Measurements from ENCODE around the gene TET2.

The TET2 gene

GRCh38 chr4:105189855-105190650, 43.4 kb downstream of the TET2 start:
- no peak for DNase-seq

GRCh38 chr4:105191621-105192210, 45.0 kb downstream of the TET2 start:
- no peak for DNase-seq

GRCh38 chr4:105192474-105192873, 45.8 kb downstream of the TET2 start:
- no peak for DNase-seq

GRCh38 chr4:105192910-105193309, 46.2 kb downstream of the TET2 start:
- no peak for DNase-seq

GRCh38 chr4:105193536-105193935, 46.9 kb downstream of the TET2 start:
- DNase-seq = no peak

- no peak for DNase-seq
Measured at GRCh38 chr4:105194328-105195231, 47.9 kb downstream of the TET2 start.

- DNase-seq = no peak
Measured at GRCh38 chr4:105196523-105197145, 50.0 kb downstream of the TET2 start.

- DNase-seq = no peak
Measured at GRCh38 chr4:105197777-105198176, 51.1 kb downstream of the TET2 start.

- no peak for DNase-seq
Measured at GRCh38 chr4:105198541-105198940, 51.9 kb downstream of the TET2 start.

- DNase-seq = no peak
Measured at GRCh38 chr4:105206214-105206613, 59.5 kb downstream of the TET2 start.

GRCh38 chr4:105207386-105207785, 60.7 kb downstream of the TET2 start:
- no peak for DNase-seq

- DNase-seq = no peak
Measured at GRCh38 chr4:105208561-105208960, 61.9 kb downstream of the TET2 start.

GRCh38 chr4:105210916-105211315, 64.2 kb downstream of the TET2 start:
- no peak for DNase-seq

GRCh38 chr4:105215609-105216313, 69.1 kb downstream of the TET2 start:
- no peak for DNase-seq

GRCh38 chr4:105225500-105225899, 78.8 kb downstream of the TET2 start:
- no peak for DNase-seq

- DNase-seq = no peak
Measured at GRCh38 chr4:105227054-105227453, 80.4 kb downstream of the TET2 start.

- DNase-seq = no peak
Measured at GRCh38 chr4:105230287-105230686, 83.6 kb downstream of the TET2 start.

- no peak for DNase-seq
Measured at GRCh38 chr4:105232374-105232773, 85.7 kb downstream of the TET2 start.

- no peak for DNase-seq
Measured at GRCh38 chr4:105234582-105234981, 87.9 kb downstream of the TET2 start.

- no peak for DNase-seq
Measured at GRCh38 chr4:105236202-105236915, 89.7 kb downstream of the TET2 start.

GRCh38 chr4:105236916-105237311, 90.2 kb downstream of the TET2 start:
- DNase-seq = no peak

- no peak for DNase-seq
Measured at GRCh38 chr4:105240037-105240436, 93.4 kb downstream of the TET2 start.

Measured in NCI-H2029 (cell line).